T-helper 22 cell (primary cell): ENCODE measurements around the gene MACROD1.
A peak's percentile ranks its signal among the peaks of the same experiment; 100 is the strongest.

ENCODE experiments used
- DNase-seq: peaks from one replicate; pipeline ENCODE4 v3.0.0-alpha.2; 2020; ENCODE audit warnings: low read depth

The MACROD1 gene, protein sequence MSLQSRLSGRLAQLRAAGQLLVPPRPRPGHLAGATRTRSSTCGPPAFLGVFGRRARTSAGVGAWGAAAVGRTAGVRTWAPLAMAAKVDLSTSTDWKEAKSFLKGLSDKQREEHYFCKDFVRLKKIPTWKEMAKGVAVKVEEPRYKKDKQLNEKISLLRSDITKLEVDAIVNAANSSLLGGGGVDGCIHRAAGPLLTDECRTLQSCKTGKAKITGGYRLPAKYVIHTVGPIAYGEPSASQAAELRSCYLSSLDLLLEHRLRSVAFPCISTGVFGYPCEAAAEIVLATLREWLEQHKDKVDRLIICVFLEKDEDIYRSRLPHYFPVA

DNA sequence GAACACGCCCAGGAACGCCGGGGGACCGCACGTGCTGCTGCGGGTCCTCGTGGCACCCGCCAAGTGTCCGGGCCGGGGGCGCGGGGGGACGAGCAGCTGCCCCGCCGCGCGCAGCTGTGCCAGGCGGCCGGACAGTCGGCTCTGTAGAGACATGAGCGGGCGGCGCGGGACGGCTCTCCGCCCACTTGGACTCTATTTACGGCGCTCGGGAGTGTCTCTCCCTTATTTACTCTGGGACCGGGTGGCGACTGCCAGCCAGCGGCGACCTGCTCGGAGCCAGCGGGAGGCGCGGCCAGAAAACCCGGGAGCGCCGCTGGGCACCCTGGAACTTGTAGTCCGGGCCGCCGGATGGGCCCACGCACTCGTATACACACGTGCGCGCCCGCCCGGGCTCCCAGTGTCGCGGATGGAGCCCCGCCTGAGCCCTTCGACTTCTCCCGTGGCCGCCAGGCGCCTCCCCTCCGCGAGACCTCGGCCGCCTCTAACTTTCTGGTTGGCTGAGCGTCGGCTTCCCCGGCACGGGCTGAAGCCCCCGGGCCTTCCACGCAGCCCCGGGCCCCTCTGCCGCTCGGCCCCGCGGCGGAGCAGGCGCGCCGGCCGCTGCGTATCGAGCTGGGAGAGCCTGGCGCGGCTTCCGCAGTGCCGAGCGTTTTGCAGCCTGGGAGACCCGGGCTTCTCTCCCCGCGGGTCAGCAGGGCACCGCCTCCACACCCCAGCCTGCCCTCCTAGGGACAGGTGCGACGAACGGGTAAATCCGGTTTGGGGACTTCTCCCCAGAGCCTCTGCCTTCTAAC, at the start of gene MACROD1:
MACROD1 (minus strand) TSS at position 272 of the 794 bp plus-strand sequence; CDS start at position 153, 119 bp downstream.
- DNase-seq = peak; percentile 69

DNA sequence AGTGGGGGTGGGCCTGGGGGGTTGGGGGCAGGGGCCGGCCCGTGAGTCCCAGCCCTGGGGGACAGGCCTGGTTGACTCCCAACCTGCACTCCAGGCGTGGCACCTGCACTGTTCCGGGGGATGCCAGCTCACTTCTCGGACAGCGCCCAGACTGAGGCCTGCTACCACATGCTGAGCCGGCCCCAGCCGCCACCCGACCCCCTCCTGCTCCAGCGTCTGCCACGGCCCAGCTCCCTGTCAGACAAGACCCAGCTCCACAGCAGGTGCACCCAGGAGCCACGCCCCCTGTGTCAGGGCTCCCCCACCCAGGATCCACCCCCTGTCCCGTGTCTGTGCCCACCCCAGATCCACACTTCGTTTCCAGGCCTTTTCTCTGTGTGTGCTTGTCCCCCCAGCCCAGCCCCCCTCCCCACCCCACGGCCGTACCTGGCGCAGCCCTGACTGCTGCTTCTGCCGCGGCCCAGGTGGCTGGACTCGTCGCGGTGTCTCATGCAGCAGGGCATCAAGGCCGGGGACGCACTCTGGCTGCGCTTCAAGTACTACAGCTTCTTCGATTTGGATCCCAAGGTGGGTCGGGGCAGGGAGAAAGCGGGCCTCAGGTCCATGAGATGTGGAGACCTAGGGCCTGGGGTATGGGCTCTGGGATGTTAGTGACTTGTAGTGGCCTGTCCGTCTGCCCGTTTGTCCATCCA, 45.4 kb upstream of the MACROD1 start:
- DNase-seq = no peak

DNA sequence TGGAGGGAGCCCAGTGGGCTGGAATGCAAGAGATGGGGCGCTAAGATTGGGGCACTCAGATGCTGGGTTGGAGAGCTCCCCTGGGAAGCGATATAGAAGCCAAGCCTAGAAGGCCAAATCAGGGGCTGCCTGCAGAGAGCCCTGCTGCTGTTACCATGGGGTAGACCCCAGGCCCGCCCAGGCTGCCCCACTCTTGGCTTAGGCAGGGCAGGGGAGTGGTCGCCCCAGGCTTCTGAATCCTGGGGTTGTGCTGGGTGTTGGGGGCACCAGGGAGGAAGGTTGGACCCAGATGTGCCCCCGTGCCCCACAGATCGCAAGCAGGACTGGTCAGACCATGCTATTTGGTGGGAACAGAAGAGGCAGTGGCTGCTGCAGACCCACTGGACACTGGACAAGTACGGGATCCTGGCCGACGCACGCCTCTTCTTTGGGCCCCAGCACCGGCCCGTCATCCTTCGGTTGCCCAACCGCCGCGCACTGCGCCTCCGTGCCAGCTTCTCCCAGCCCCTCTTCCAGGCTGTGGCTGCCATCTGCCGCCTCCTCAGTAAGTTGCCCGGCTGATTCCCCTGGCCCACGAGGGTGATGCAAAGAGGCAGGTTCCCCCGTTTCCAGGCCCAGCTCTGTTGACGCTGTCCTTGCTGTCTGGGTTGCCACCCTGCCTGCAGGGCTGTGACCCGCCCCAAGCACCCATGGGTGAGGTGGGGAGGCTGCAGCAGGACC, 44.5 kb upstream of the MACROD1 start:
- no peak for DNase-seq

DNA sequence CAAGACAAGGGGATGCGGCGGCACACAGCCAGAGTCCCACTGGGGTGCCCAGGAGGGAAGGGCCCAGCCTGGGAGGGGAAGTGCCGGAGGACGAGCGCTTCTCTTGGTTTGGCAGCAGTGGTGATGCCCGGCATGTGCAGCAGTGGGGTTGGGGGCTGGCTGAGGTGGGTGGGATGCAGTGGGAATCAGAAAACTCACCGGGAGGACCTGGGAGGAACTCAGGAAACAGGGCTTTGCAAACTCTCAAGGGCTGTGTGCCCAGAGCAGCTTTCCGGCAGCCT, 43.6 kb upstream of the MACROD1 start:
- DNase-seq = no peak

DNA sequence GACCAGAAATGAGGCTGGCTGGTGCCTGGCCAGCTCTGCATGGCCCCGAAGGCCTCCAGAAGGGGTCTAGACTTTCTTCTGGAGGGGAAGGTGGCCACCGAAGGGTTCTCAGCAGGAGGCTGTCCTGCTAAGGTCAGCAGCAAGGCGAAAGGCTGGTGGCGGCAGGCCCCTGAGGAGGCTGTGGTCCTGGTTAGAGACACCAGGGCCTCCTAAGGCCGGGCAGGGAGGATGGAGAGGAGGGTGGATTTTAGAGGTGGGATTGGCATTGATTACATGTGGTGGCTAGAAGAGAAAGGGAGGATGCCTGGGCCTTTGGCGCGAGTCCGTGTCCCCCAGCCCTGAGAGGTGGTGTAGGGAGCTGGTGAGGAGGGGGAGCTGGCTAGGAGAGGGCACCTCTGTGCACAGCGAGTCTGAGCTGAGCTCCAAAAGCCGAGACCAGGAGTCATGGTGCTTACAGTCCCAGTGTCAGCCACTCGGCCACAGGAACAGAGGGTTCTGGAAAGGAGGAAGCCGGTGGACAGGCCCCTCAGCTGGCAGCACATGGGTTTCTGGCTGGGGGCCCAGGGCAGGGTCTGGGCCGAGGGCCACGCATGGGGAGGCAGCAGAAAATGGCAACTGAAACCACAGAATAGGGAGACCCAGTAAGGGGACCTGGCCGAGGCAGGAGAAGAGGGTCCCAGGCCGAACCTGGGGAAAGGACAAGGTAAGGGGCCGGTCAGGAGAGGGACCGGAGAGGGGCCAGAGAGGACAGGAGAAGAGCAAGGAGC, 43.1 kb upstream of the MACROD1 start:
- DNase-seq = no peak

DNA sequence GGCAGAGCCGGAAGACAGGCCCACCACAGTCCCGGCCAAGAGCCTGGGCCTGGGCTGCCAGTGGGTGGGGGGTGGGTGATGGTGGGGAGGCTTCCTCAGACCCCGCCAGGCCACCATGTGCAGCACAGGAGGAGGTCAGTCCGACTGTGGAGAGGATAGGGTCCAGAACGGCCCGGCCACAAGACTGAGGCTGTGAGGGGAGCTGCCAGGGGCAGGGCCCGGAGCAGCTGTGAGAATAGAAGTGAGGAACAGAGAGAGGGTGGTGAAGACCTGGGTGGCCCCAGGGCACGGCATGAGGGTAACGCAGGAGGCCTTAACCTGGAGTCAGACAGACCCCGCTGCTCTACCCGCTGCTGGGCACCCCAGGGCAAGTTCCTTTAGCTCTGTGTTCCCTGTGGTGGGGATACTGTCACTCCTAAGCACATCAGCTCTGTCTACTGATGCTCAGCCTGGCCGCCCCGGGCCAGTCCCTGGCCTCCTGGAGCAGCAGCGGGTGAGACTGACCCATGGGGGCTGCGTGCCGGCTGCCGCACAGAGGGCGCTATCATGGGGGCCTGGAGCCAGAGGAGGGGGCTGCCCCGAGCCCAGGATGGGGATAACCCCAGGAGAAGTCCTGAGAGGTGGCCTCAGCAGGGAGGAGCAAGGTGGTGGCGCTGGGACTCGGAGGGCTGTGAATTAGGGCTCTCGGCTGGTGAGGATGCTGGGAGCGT, 42.3 kb upstream of the MACROD1 start:
- DNase-seq = no peak

DNA sequence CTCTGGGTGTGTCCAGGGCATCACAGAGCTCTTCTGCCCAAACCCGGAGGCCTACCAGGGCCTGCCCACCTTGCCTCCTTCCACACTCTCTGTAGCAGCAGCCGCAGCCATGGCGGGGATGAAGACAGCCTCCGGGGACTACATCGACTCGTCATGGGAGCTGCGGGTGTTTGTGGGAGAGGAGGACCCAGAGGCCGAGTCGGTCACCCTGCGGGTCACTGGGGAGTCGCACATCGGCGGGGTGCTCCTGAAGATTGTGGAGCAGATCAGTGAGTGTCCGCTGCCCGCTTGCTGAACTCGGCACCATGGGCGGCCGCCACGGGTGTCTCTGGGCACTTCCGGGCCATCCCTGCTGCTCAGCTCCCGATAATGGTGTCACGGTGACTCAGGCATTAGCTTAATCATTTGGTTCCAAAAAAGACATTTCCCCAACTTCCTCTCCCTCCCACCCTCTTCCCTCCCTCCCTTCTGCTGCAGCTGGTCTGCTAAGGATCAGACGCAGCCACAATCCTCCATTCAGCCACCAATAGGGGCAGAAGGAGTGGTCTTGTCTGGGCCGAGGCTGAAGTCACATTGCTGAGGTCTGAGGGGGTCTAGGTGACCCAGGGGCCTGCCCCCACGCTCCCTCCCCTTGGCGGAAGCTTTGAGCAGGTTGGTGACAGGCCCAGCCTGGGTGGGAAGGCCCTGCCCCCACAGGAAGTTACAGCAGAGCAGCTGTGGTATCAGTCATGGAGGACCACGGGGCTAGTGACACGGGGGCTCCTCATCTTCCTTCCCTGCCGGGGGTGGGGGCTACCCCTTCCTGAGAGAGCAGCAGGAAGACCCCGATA, 41.6 kb upstream of the MACROD1 start:
- DNase-seq = peak; percentile 59

DNA sequence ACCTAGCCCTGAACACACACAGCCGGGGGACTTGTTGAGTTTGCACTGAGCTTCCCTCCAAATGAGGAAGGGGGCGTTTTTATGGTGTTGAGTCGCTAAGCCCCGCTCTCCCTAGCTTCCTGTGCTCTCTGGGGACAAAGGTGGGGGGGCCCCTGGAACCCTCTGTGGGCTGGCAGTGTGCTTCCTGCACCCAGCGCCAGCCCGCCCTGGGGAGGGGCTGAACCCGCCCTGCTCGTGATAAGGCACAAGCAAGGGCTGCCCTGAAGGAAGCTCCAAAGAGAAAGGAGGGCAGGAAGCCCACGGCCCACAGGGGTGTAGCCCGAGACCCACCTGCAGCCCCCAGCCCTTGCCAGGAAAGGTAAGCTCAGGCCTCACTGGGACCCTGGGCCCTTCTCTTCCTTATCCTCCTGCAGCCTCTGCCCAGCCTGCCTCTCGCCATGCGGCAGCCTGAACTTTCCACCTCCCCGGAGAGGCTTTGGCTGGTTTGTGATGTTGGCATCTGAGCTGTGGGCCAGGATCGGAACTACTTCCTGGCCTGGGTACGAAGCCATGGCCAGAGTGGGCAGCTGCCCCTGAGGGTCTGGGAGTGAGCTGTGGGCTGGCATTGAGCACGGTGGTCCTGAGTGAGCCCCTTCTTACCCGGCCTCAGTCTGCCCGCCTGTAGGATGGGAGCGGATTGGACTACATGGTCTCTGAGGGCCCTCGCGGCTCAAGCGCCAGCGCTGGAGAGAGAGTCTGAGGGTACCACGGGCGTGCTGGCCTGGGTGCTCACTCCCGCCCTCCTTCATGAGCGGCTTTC, 40.7 kb upstream of the MACROD1 start, which contains the start of gene FERMT3:
FERMT3 (plus strand) TSS at position 265 of the 799 bp plus-strand sequence. CDS start 644 bp downstream, outside the sequence.
- peak; percentile 59 for DNase-seq

DNA sequence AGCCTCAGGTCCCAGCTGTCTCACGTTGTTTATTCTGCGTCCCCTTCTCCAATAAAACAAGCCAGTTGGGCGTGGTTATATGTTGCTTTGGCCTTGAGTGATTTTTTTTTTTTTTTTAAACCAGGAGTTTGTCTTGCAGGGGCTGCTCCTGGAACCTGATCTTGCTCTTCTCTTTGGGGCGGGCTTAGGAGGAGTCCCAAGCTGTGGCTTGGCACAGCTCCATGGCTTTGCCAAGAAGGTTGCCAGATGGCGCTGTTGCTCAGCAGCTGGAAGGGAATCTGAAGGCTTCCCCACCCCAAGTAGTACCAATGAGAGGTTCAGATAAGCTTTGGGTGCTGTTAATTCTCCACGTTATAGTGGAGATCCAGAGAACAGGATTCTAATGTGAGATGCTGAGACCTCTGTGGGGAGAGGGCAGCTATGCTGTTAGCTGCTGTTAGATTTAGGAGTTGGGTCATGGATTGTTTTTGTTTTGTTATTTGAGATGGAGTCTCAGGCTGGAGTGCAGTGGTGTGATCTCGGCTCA, 38.6 kb upstream of the MACROD1 start:
- peak; percentile 67 for DNase-seq

DNA sequence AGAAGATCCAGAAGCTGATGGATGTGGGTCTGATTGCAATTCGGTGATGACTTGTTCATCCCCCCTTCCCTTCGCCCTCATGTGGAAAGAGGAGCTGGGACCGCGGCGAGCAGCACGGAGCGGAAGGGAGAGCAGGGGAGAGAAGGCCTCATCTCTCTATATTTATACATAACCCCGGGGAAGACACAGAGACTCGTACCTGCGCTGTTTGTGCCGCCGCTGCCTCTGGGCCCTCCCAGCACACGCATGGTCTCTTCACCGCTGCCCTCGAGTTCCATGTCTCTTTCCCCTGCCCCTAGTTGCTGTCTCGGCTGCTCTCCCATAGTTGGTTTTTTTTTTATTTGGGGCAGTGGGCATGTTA, 38.1 kb upstream of the MACROD1 start:
- no peak for DNase-seq

DNA sequence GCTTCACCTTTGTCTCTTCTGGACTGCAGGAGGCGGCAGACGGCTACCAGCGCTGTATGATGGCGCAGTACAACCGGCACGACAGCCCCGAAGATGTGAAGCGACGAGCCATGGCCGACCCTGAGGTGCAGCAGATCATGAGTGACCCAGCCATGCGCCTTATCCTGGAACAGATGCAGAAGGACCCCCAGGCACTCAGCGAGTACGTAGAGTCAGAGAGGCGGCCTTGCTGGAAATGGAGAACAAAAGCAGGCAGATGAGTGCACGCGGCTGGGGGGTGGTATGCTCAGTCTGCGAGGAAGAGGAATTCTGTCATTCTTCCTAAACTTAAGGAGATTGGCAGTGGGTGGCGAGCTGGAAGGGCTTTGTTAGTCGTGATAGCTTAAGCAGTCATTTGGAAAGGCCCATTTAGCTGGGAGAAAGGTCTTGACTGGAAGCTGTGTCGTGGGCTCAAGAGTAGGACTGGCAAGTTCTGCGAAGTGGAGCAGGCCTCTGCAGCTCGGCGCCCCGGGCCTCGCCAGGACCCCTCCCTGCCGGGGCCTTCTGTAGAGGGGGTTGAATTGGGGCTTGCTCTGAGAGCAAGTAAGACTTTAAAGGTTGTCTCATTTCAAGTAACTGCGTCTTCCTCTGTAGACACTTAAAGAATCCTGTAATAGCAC, 37.6 kb upstream of the MACROD1 start:
- DNase-seq = no peak

DNA sequence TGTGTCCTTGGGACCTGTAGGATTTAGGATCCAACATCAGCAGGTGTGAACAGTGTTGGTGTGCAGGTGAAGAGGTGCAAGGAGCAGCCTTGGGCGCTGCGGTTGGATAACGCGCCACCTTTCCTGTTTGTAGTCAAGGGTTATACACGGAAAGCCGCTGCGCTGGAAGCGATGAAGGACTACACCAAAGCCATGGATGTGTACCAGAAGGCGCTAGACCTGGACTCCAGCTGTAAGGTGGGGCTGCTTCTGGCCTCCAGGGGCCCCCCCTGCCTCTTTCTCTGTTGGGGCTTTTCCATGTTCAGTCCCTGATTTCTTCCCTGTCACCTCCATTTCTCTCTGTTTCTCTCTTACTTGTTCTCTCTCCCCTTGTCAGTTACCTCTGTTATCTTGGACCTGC, 37.1 kb upstream of the MACROD1 start:
- no peak for DNase-seq

DNA sequence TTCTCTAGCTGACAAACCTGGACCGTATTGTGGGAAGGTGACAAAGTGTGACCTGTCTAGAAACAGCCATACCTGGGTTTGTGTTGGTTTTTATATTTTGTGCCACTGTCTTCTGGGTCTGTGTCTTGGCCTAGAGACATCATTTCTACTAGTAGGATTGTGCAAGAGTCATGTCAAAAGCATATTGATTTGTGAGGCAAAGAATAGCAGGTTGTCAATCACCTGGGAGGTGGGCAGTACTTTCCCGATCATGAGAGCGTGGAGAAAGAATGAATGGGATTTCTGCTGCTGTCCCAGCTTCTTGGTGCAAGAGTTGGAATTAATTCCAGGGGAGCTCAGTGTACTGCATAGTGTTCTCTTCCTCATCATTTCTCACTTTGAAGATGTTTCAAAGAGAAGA, 35.6 kb upstream of the MACROD1 start:
- DNase-seq = no peak

DNA sequence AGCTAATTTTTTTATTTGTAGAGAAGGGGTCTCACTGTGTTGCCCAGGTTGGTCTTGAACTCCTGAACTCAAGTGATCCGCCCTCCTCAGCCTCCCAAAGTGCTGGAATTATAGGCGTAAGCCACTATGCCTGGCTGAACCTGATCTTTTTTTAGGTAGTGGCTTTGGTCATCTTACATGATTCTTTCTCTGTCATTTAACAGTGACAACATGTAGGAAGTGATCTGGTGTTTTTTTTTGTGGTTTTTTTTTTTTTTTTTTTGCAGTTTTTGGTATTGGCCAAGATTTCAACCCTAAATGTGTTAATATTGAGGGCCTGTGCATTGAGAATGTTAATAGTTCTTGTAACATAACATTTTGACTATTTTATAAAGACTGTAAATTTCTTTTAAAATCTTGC, 32.6 kb upstream of the MACROD1 start:
- DNase-seq = no peak

DNA sequence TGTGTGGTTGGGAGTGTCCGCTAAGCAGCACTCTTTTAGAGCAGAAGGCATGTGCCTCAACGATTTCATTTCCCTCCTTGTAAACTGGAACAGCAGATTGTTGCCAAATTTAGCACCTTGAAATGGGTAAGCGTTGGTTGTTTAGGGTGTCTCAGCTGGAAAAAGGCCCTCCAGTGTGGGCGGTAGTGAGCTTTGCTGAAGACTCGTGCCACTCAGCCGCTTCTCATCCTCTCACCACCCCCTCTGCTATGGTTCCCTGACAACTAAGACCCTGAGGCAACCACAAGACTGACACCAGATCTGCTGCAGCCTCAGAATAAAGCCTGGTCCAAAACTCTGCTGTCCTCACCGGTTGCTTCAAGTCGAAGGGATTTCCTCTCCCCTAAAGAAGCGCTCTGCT, 30.7 kb upstream of the MACROD1 start:
- DNase-seq = no peak

DNA sequence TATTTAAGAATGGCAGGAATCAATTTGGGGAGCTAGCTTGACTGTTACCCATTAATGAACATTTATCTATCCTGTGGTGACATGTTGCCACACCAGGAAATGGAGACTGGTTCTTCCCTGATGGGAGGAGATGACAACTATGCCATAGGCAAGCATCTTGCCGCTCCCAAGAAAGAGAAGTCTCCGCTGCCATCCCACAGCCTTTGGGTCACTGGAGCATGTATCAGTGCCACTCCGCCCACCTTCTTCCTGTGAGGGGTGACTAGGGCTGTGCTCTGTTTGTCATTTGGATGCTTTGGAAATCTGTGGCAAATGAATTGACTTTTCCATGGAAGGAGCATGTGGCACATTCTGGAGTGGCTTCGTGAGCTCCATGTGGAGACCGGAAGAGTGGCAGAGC, 26.5 kb upstream of the MACROD1 start:
- no peak for DNase-seq

DNA sequence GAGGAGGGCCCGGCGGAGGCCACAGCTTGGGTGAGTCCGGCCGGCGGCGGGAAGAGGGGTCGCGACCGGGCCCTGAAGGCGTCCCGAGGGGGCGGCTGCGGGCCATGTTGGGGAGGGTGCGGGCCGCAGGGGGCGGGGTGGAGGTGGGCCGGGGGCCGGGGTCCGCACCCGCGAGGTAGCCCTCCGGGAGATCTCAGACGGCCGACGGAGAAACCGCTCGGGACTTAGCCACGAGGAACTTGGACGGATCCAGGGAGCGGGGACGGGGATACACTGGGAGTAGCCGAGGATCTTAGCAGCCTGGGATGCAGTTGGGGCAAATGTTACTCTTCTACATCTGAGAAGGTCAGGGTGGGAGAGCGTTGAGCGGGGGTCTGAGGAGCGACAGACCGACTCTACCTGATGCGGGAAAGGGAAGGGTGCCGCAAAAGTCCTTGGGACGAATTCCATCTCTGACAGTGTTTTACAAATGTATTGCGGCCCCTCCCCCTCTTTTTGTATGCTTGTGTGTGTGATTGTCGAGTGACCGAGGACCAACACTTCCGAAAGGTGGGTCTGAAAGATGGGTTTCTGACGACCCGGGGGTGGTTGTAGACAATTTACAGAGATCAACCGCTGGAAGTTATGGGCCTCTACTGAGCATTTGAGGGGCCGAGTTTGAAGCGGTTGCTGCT, 20.7 kb upstream of the MACROD1 start:
- DNase-seq = no peak
